Bronchial smooth muscle cell (primary cell): ENCODE data around the gene TLX2. TPM values are rescaled to one million over a fixed set of nuclear protein-coding genes. Genes with fewer than 3 reads are reported as not detected.

Source experiments
- total RNA-seq: library from RNA; depleted of rRNA; stranded (reverse); fragments of >200 nt; gene quantifications from 2 replicates; pipeline ENCODE4 v1.2.1, GENCODE V29; 2014

TLX2 gene
- 1.4 TPM in 2 replicates for total RNA-seq

GRCh38 chr2:74514368-74515270, at the start of gene TLX2:
Gene TLX2 (plus strand): TSS chr2:74514450. CDS start chr2:74514807, 357 bp downstream.

DNA sequence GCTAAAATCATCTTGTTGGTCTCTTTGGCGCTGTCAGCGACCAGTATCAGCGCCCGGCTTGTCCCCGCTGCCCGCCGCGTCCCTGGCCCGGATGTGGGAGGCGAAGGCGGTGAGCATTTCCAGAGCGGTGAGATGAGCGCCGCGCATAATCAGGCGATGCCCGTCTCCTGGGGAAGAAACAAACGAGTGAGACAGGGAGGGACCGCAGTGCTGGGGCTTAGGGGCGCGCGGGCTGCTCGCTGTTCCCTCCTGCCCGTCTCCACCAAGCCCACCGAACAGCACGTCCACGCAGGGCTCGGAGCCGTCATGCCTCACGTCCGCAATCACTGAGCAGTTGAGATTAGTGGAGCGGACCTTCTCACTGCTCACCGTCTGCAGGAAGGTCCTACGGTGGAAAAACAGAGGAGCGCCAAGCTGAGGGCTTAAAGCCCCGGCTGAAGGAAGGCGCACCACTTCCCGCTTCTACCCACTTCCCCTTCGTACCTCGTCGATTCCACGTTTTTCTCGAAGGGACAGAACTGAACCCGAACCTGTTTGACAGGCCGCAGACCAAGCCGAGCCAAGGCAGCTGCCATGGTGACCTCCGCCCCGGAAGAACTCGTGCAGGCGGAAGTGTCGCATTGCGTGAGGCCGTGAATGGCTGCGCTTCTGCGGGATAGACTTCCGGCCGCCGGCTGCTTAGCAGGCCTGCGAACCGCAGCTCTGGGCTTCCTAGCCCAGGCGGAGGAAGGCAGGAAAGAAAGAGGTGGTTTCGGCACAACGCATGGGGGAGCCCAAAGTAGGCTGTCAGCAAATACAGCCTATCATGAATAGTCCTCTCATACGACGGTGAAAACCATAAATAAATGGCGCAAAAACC, 41.9 kb upstream of the TLX2 start, which contains the start of gene MRPL53:
Gene MRPL53, minus strand, starts transcription at position 595 of the 859 bp plus-strand sequence. Its CDS starts 20 bp downstream, at position 575.

DNA sequence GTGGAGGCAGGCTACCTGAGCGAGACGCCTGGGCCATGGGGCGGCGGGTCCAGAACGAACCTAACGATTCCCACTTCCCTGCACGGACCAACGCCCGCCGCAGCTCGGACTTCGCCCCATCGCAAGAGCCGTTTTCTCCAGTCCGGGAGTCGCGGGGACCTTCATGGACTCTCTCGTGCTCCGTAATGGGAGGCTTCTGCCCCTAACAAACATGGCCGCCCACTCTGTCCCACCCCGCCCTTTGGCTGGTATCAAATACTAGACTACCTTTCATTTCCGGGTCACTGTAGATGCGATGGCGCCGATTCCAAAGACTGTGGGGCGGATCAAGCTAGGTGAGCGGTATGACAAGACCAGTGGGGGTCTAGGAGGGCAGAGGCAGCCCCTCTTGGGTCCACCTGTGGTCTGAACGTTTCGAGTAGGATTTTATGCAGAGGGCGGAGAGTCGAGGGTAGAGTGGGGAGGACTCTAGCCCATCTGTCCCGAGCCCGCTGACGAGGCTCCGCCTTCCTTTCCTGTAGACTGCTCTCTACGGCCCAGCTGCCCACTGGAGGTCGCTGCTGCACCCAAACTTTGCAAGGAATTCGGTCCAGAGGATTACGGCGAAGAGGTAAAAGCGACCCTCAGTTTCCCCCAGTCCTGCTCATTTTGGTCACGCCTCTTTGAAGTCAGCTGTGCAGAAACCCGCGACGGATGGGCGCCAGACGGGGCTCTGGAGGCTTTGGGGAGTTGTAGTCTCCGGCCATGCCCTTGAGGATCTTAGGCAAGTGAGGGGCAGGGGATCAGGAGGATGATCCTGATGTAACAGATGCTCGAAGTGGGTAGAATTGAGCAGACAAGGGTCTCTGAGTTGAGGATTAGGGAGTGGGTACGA, 31.2 kb upstream of the TLX2 start, which contains the start of the genes CCDC142 and TTC31:
Gene CCDC142, minus strand, starts transcription at position 198 of the 874 bp plus-strand sequence. Its CDS starts 161 bp downstream, at position 37.
Gene TTC31, plus strand, starts transcription at position 281 of the 874 bp plus-strand sequence. Its CDS starts 15 bp downstream, at position 296.

DNA sequence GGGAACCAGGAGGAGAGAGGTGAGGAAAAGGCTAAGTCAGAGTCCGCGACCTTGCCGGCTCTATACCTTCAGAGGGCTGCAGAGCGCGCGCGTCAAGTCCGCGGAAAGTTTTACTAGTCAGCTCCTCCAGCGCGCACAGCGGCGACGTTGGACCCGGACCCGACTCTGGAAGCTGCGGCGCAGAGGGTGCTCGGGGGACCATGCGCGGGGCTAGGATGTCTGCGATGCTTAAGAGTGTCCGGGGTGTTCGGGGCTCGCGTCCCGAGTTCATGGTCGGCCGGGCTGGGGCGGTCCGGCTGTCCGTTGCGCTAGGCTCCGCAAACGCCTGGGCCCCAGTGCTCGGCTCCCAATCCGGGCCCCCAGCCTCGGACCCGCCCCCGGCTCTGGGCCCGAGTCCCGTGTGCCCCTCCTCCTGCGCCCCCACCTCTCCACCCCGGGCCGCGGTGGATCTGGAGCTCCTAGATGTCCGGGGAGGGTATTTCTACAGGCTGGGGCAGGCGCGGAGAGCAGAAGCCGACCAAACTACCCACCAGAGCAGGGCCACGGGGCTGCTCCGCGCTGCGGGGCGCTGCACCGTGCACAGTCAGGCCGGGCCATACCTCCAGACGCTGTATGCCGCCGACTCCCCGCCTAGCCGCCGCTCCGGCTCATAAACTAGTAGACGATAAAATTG, 14.8 kb upstream of the TLX2 start, which contains the start of gene LBX2:
Gene LBX2, minus strand, starts transcription at position 337 of the 673 bp plus-strand sequence. Its CDS starts 66 bp downstream, at position 271.

DNA sequence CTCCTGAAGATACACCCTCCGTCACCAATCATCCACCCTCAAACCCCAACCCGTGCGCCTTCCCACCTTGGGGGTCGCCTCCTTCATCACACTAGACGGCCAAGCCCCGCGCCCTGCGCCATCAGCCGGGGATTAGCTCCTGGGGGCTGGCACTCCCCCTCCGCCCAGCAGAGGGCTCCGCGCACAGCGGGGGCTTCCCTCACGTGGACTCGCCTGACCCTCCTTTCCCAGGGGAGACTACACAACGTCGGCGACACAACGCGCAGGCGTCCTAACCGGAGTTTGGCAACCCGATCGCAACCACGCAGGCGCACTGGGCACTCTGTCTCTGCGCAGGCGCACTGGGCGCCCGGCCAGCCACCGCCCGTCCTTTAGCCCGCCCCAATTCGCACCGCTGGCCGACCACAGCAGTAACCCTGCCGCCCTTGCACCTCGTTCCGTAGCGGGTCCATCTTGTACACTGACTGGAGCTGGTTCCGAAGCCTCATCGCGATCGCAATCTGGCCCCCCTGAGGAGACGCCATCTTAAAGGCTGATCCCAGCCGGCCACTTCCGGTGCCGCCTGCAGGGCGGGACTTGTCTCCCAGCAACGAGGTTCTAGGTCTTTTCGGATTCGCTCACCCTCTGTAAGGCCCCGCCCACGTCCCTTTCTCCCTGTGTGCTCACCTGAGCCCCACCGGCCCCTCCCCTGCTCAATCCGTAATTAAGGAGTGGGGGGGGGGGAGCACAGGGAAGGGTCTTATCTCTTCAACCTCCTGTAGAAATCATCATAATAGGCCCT, 6.9 kb upstream of the TLX2 start, which contains the start of gene PCGF1:
Gene PCGF1, minus strand, starts transcription at position 551 of the 781 bp plus-strand sequence. Its CDS starts 27 bp downstream, at position 524.

DNA sequence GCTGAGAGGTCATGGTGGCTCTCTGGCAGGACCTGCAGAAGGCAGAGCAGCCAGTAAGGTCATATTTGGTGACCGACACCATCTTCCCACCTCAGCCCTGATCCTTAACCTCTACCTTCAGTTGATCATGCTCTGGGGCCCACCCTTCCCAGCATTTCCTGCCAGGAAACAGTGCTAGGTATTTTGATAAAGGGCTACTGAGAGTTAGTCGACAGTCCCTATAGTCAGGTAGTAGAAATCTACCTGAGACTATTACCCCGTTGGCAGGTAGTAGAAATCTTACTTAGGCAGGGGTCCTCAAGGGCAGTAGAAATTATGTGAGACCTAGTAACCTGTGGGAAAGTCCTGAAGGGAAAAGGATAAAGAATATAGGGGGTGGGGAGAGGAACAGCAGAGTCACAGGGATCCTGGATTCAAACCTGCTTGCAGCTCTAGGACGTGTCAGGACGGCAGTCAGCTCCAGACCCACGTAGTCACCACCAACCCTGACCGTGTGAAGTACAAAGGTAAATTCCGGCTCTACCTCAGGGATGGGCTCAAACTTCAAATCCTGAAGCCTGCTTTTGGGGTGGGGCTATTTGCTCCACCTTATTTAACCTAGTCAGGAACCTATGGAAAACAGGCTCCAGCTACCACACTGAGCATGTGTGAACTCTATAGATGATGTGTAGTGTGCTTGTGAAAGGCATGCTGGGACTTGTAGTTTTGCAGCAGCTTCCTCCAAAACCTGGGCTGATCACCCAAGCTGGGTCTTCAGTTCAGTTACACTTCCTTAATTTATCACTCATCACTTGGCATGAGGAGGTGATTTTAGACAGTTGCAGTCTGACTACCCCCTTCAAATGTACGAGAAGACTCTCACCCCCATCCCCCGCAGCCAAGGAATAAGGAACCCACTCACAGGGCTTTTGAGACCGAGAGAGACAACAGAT, 11.7 kb downstream of the TLX2 start, which contains the start of gene DQX1:
Gene DQX1, minus strand, starts transcription at position 515 of the 932 bp plus-strand sequence. Its CDS starts 502 bp downstream, at position 13.

GRCh38 chr2:74529357-74530238, 15.3 kb downstream of the TLX2 start, which contains the start of the genes AUP1 and HTRA2:
Gene AUP1 (minus strand): TSS chr2:74529706. CDS start chr2:74529629, 77 bp downstream.
Gene HTRA2 (plus strand): TSS chr2:74529933. CDS start chr2:74530007, 74 bp downstream.

DNA sequence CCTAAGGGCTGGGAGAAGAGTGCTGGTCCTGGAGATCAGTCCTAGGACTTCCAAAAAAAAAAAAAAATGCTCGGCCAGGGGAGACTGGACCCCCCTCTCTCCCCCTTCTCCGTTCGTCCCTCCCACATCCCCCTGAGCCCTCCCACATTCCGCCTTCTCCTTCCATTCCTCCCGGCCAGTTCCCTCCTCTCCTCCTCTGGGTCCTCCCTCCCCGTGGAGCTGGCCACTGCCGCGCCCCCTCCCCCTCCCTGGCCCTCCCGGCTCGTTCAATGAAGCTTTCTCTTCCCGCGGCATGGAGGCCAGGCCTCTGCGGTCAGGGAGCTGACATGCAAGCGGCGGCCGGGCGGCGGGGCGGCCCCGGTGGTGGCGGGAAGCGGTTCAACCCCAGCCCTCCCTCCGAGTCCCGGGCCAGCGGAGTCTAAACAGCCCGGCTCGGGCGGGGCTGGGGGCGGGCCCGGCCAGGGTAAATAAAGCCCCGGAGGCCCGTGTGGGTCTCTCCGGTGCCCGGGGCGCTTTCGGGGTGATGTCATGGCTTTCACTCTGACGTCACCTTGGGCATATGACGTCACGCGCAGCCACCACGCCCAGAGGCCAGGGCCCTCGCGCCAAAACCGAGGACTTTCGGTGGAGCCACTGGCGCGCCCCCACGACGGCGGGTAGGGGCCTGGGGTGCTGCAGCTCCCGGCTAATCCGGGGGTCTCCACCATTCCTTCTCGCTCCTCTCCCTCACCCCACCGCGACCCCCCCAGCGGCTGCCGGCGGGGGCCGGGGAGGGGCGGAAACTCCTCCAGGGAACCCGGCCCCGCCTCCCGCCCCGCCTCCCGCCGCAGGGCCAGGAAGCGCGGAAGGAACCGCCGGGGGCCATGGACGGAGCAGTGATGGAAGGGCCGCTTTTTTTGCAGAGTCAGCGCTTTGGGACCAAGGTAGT, 39.9 kb downstream of the TLX2 start, which contains the start of the genes DOK1 and LOXL3:
Gene DOK1, plus strand, starts transcription at position 829 of the 928 bp plus-strand sequence. Its CDS starts 35 bp downstream, at position 864.
Gene LOXL3, minus strand, starts transcription at position 51 of the 928 bp plus-strand sequence. CDS start 1,308 bp downstream, outside the sequence.

Other genes with a start within 250 kb of the TLX2 start
- gene SLC4A5, start 171.0 kb upstream of the TLX2 start, total RNA-seq = 0.16 and 0.26 TPM in 2 replicates
- gene DCTN1, start 134.1 kb upstream of the TLX2 start, total RNA-seq = 239 and 256 TPM in 2 replicates
- gene C2orf81, start 92.8 kb upstream of the TLX2 start, total RNA-seq = 0.79 and 1.4 TPM in 2 replicates
- 28.6 and 30.6 TPM in 2 replicates for gene WDR54, start 92.7 kb upstream of the TLX2 start, total RNA-seq
- gene RTKN, start 72.5 kb upstream of the TLX2 start, total RNA-seq = 17.8 and 18.1 TPM in 2 replicates
- gene INO80B, start 59.4 kb upstream of the TLX2 start, total RNA-seq = 14.2 and 30.1 TPM in 2 replicates
- gene WBP1, start 56.0 kb upstream of the TLX2 start, total RNA-seq = 79.4 and 88.0 TPM in 2 replicates
- 28.0 and 33.4 TPM in 2 replicates for gene MOGS, start 49.1 kb upstream of the TLX2 start, total RNA-seq
- 68.4 and 79.9 TPM in 2 replicates for gene MRPL53, start 41.8 kb upstream of the TLX2 start, total RNA-seq
- 15.9 and 21.0 TPM in 2 replicates for gene CCDC142, start 31.5 kb upstream of the TLX2 start, total RNA-seq
- 7.6 and 9.1 TPM in 2 replicates for gene TTC31, start 31.4 kb upstream of the TLX2 start, total RNA-seq
- 3.8 and 6.4 TPM in 2 replicates for gene LBX2, start 14.8 kb upstream of the TLX2 start, total RNA-seq
- 28.2 and 34.9 TPM in 2 replicates for gene PCGF1, start 6.8 kb upstream of the TLX2 start, total RNA-seq
- gene DQX1, start 11.8 kb downstream of the TLX2 start, total RNA-seq = 0.16 TPM in 1 of 2 replicates, not detected in the other
- 58.5 and 79.5 TPM in 2 replicates for gene AUP1, start 15.3 kb downstream of the TLX2 start, total RNA-seq
- gene HTRA2, start 15.5 kb downstream of the TLX2 start, total RNA-seq = 43.2 and 63.9 TPM in 2 replicates
- gene LOXL3, start 39.5 kb downstream of the TLX2 start, total RNA-seq = 23.6 and 30.0 TPM in 2 replicates
- 22.7 and 31.5 TPM in 2 replicates for gene DOK1, start 40.3 kb downstream of the TLX2 start, total RNA-seq
- not detected in 2 replicates for gene M1AP, start 133.9 kb downstream of the TLX2 start, total RNA-seq
- 3.3 and 4.1 TPM in 2 replicates for gene SEMA4F, start 139.8 kb downstream of the TLX2 start, total RNA-seq